PFSK-1 (cell line): ENCODE measurements around the gene GDPGP1.

Experiments
- POLR2AphosphoS5 ChIP-seq: IDR thresholded peaks from 2 replicates; pipeline ENCODE4 v1.6.1; 2012; ENCODE audit warnings: low read depth, mild to moderate bottlenecking, control low read depth, low read length, moderate library complexity
- SIN3A ChIP-seq: IDR thresholded peaks from 2 replicates; pipeline ENCODE4 v1.6.1; 2012; ENCODE audit warnings: mild to moderate bottlenecking, low read length, moderate library complexity, borderline replicate concordance; ENCODE audit not compliant: insufficient read depth

DNA sequence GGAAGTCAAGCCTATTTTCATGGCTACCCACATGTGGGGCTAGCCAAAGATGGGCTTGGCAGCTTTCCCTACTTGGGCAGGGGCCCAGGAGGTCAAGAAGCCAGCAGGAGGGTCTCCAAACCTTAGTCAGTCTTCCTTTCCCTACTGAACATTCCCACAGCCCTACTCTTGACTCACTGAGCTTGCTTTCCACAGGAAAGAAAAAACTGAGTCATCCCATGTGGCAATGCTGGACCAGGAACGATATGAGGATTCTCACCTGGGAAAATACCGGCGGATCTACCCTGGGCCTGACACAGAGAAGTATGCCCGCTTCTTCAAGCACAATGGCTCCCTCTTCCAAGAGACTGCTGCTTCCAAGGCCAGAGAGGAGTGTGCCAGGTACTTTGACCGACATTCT, 27.8 kb downstream of the GDPGP1 start:
- TF ChIP-seq POLR2AphosphoS5 (no peak), SIN3A (no peak)
